HepG2 (cell line): ENCODE measurements around the gene MATK.

Experiments
- CTCF ChIP-seq: sonication (generic); formaldehyde crosslinking; IDR thresholded peaks from 2 replicates; pipeline ENCODE4 v1.5.0; 2020; ENCODE audit warnings: mild to moderate bottlenecking, missing genetic modification reagents, moderate library complexity
- FOXP4 ChIP-seq: sonication (generic); formaldehyde crosslinking; IDR thresholded peaks from 2 replicates; pipeline ENCODE4 v1.4.0; 2020; ENCODE audit warnings: missing genetic modification reagents
- REST ChIP-seq, 2 experiments: IDR thresholded peaks; 2 replicates each; pipeline ENCODE4 v1.6.1; 2011 to 2012; ENCODE audit warnings: low read length in 2 of 2, borderline replicate concordance in 1 of 2, low read depth in 1 of 2, mild to moderate bottlenecking in 1 of 2, moderate library complexity in 1 of 2
- STAT5B ChIP-seq: sonication (generic); formaldehyde crosslinking; IDR thresholded peaks from 2 replicates; pipeline ENCODE4 v1.4.0; 2020; ENCODE audit warnings: missing genetic modification reagents
- ZMAT5 ChIP-seq: sonication (generic); formaldehyde crosslinking; IDR thresholded peaks from 2 replicates; pipeline ENCODE4 v1.5.0; 2020; ENCODE audit warnings: mild to moderate bottlenecking, low read depth, missing genetic modification reagents, borderline replicate concordance
- ZNF543 ChIP-seq: sonication (generic); formaldehyde crosslinking; IDR thresholded peaks from 2 replicates; pipeline ENCODE4 v1.4.0; 2020; ENCODE audit warnings: mild to moderate bottlenecking, missing genetic modification reagents
- TF ChIP-seq, protein P1 (sequence below): sonication (generic); formaldehyde crosslinking; IDR thresholded peaks from 2 replicates; pipeline ENCODE4 v1.4.0; 2020; ENCODE audit warnings: low read depth, missing genetic modification reagents

DNA sequence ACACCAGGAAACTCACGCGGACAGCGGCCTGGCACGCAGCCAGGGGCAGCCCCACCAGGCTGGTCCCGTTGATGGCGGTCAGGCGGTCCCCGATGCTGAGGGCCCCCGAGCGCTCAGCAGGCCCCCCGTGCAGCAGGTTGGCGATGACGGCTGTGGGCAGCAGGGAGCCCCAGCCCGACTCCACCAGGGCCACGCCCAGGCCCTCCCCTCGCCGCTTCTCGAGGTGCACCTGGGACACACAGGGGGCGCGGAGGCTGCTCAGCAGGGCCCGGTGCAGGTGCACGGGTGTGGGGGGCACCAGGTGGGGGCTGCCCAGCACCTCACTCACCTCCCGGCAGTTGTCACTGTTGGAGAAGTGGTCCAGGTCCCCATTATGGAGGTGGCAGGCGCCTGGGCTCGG is 33.7 kb downstream of the MATK start:
- TF ChIP-seq, protein P1, sequence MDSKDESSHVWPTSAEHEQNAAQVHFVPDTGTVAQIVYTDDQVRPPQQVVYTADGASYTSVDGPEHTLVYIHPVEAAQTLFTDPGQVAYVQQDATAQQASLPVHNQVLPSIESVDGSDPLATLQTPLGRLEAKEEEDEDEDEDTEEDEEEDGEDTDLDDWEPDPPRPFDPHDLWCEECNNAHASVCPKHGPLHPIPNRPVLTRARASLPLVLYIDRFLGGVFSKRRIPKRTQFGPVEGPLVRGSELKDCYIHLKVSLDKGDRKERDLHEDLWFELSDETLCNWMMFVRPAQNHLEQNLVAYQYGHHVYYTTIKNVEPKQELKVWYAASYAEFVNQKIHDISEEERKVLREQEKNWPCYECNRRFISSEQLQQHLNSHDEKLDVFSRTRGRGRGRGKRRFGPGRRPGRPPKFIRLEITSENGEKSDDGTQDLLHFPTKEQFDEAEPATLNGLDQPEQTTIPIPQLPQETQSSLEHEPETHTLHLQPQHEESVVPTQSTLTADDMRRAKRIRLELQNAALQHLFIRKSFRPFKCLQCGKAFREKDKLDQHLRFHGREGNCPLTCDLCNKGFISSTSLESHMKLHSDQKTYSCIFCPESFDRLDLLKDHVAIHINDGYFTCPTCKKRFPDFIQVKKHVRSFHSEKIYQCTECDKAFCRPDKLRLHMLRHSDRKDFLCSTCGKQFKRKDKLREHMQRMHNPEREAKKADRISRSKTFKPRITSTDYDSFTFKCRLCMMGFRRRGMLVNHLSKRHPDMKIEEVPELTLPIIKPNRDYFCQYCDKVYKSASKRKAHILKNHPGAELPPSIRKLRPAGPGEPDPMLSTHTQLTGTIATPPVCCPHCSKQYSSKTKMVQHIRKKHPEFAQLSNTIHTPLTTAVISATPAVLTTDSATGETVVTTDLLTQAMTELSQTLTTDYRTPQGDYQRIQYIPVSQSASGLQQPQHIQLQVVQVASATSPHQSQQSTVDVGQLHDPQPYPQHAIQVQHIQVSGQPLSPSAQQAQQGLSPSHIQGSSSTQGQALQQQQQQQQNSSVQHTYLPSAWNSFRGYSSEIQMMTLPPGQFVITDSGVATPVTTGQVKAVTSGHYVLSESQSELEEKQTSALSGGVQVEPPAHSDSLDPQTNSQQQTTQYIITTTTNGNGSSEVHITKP = no peak
- TF ChIP-seq REST (IDR thresholded peaks at IDR 0.05; ENCODE audit: borderline replicate concordance in 1 of 2, low read depth in 1 of 2, low read length in 2 of 2) (no peak), ZNF543 (no peak), FOXP4 (CRISPR knock-in tag) (no peak), CTCF (no peak), STAT5B (no peak), ZMAT5 (CRISPR knock-in tag) (no peak)
